GM21619 (cell line): Measurements from ENCODE around the gene SPAG8.

Source experiments
- ATAC-seq: cut with Tn5 transposase; IDR thresholded peaks from one replicate; pipeline ENCODE4 v1.9.1; 2021; ENCODE audit not compliant: unreplicated experiment

SPAG8 gene

GRCh38 chr9:35813434-35814105 is 1.5 kb upstream of the SPAG8 start:
- ATAC-seq, result no peak

GRCh38 chr9:35811381-35812024 is 559 bp downstream of the SPAG8 start:
- no peak for ATAC-seq

GRCh38 chr9:35810122-35810521 is 1.9 kb downstream of the SPAG8 start:
- ATAC-seq, result no peak

- no peak for ATAC-seq
Observed at GRCh38 chr9:35808433-35808832, 3.6 kb downstream of the SPAG8 start.

GRCh38 chr9:35806101-35806500 is 6.0 kb downstream of the SPAG8 start:
- no peak for ATAC-seq

GRCh38 chr9:35801328-35802128 is 10.5 kb downstream of the SPAG8 start:
- no peak for ATAC-seq

- ATAC-seq, result no peak
Observed at GRCh38 chr9:35800530-35800929, 11.5 kb downstream of the SPAG8 start.

GRCh38 chr9:35798658-35799374 is 13.2 kb downstream of the SPAG8 start:
- ATAC-seq, result no peak

GRCh38 chr9:35797311-35798109 is 14.6 kb downstream of the SPAG8 start:
- no peak for ATAC-seq

- ATAC-seq, result no peak
Observed at GRCh38 chr9:35795695-35796094, 16.4 kb downstream of the SPAG8 start.

GRCh38 chr9:35793461-35793860 is 18.6 kb downstream of the SPAG8 start:
- ATAC-seq, result no peak

GRCh38 chr9:35792826-35793225 is 19.2 kb downstream of the SPAG8 start:
- no peak for ATAC-seq

- ATAC-seq, result no peak
Observed at GRCh38 chr9:35792024-35792813, 19.8 kb downstream of the SPAG8 start.

- no peak for ATAC-seq
Observed at GRCh38 chr9:35791297-35791921, 20.7 kb downstream of the SPAG8 start, which contains the start of gene NPR2. Gene NPR2 (plus strand): TSS chr9:35791591. CDS start chr9:35792409, 818 bp downstream.

- no peak for ATAC-seq
Observed at GRCh38 chr9:35790385-35791296, 21.4 kb downstream of the SPAG8 start.

- no peak for ATAC-seq
Observed at GRCh38 chr9:35790025-35790384, 22.1 kb downstream of the SPAG8 start.

GRCh38 chr9:35789541-35789940 is 22.5 kb downstream of the SPAG8 start:
- no peak for ATAC-seq

GRCh38 chr9:35783418-35783817 is 28.6 kb downstream of the SPAG8 start:
- no peak for ATAC-seq
